Ectodermal cell (in vitro differentiated cells): ENCODE measurements around the gene ATXN7L1.

Experiments
- H3K27ac ChIP-seq: 2 replicates; pipeline ENCODE4 v1.7.0; 2013; ENCODE audit warnings: mild to moderate bottlenecking, low read depth, low read length; ENCODE audit not compliant: insufficient read depth, poor library complexity, severe bottlenecking
- H3K27me3 ChIP-seq: 2 replicates; pipeline ENCODE4 v1.7.0; 2013; ENCODE audit warnings: mild to moderate bottlenecking, low read length; ENCODE audit not compliant: insufficient read depth, control insufficient read depth, poor library complexity, severe bottlenecking
- H3K36me3 ChIP-seq: one replicate; pipeline ENCODE4 v1.7.0; 2013; ENCODE audit warnings: low read length; ENCODE audit not compliant: control insufficient read depth, insufficient read depth
- H3K4me1 ChIP-seq: one replicate; pipeline ENCODE4 v1.7.0; 2013; ENCODE audit warnings: low read length; ENCODE audit not compliant: control insufficient read depth, insufficient read depth
- H3K4me3 ChIP-seq: 2 replicates; pipeline ENCODE4 v1.7.0; 2013; ENCODE audit warnings: low read depth, low read length, control low read depth; ENCODE audit not compliant: insufficient read depth
- H3K9me3 ChIP-seq: 2 replicates; pipeline ENCODE4 v1.7.0; 2013; ENCODE audit warnings: mild to moderate bottlenecking, low read length, moderate library complexity; ENCODE audit not compliant: control insufficient read depth
- WGBS, 2 experiments: methylation state at CpG; one replicate each; pipeline ENCODE4 v1.1.7; 2013; ENCODE audit warnings: missing lambda C conversion rate in 2 of 2; 5-methylcytosine and 5-hydroxymethylcytosine counted together

The ATXN7L1 gene

GRCh38 chr7:105590793-105591192 is 285.6 kb downstream of the ATXN7L1 start:
- H3K27me3 ChIP-seq = no peaks in the 10 kb centered on the region
- WGBS, 2 experiments = 89 to 91% methylated on average over 5 of the region's 5 CpGs
- H3K4me1 ChIP-seq = no peaks in the 10 kb centered on the region
- no peaks in the 10 kb centered on the region for H3K36me3 ChIP-seq
- H3K4me3 ChIP-seq = no peak overlapping the region
- no peak overlapping the region for H3K27ac ChIP-seq
- H3K9me3 ChIP-seq = no peaks in the 10 kb centered on the region

GRCh38 chr7:105589356-105590077 is 286.9 kb downstream of the ATXN7L1 start:
- H3K9me3 ChIP-seq = no peaks in the 10 kb centered on the region
- WGBS, 2 experiments = 53% methylated on average over 6 of the region's 6 CpGs

GRCh38 chr7:105587909-105588635 is 288.3 kb downstream of the ATXN7L1 start:
- no peak overlapping the region for H3K27ac ChIP-seq
- no peaks in the 10 kb centered on the region for H3K36me3 ChIP-seq
- H3K4me3 ChIP-seq = no peak overlapping the region
- H3K4me1 ChIP-seq = no peaks in the 10 kb centered on the region
- 82 to 84% methylated on average over 12 of the region's 12 CpGs for WGBS, 2 experiments
- H3K27me3 ChIP-seq = no peaks in the 10 kb centered on the region
- no peaks in the 10 kb centered on the region for H3K9me3 ChIP-seq

More at GRCh38 chr7:105589356-105590077, 286.9 kb downstream of the ATXN7L1 start:
- no peak overlapping the region for H3K27ac ChIP-seq
- no peak overlapping the region for H3K4me3 ChIP-seq
- H3K36me3 ChIP-seq = no peaks in the 10 kb centered on the region
- H3K27me3 ChIP-seq = no peaks in the 10 kb centered on the region
- no peaks in the 10 kb centered on the region for H3K4me1 ChIP-seq

- Histone ChIP-seq H3K4me1 (no peaks in the 10 kb centered on the region), H3K4me3 (no peak overlapping the region), H3K36me3 (no peaks in the 10 kb centered on the region), H3K27me3 (no peaks in the 10 kb centered on the region), H3K27ac (no peak overlapping the region), H3K9me3 (no peaks in the 10 kb centered on the region)
- WGBS, 2 experiments = 100% methylated on average over 1 of the region's 2 CpGs; no CpG with 5 or more reads in 1 of the 2 experiments
These were observed 290.4 kb downstream of the ATXN7L1 start for GRCh38 chr7:105585850-105586500.

- Histone ChIP-seq H3K36me3 (no peaks in the 10 kb centered on the region), H3K9me3 (no peaks in the 10 kb centered on the region), H3K4me1 (no peaks in the 10 kb centered on the region), H3K4me3 (no peak overlapping the region), H3K27ac (no peak overlapping the region), H3K27me3 (no peaks in the 10 kb centered on the region)
- 93 to 94% methylated on average over 5 of the region's 5 CpGs for whole genome bisulfite sequencing, 2 experiments
These were observed 292.2 kb downstream of the ATXN7L1 start for GRCh38 chr7:105584165-105584564.

GRCh38 chr7:105583061-105583460 is 293.3 kb downstream of the ATXN7L1 start:
- Histone ChIP-seq H3K27me3 (no peaks in the 10 kb centered on the region), H3K4me3 (no peak overlapping the region), H3K4me1 (no peaks in the 10 kb centered on the region), H3K36me3 (no peaks in the 10 kb centered on the region), H3K9me3 (no peaks in the 10 kb centered on the region), H3K27ac (no peak overlapping the region)
- WGBS, 2 experiments = 90 to 91% methylated on average over 39 of the region's 39 CpGs

GRCh38 chr7:105581066-105581811 is 295.2 kb downstream of the ATXN7L1 start, which contains the start of gene EFCAB10:
Gene EFCAB10 (minus strand): TSS chr7:105581493. CDS start chr7:105581463, 30 bp downstream.
- Histone ChIP-seq H3K27ac (no peak within 1 kb of the TSS), H3K9me3 (no peaks in the 10 kb centered on the region), H3K27me3 (no peaks in the 10 kb centered on the region), H3K4me3 (peak within 1 kb of the TSS; percentile 33), H3K36me3 (no peaks in the 10 kb centered on the region), H3K4me1 (no peaks in the 10 kb centered on the region)
- 15 to 17% methylated on average over 36 of the region's 36 CpGs for WGBS, 2 experiments

- Histone ChIP-seq H3K36me3 (no peaks in the 10 kb centered on the region), H3K9me3 (no peaks in the 10 kb centered on the region), H3K4me1 (no peaks in the 10 kb centered on the region), H3K27me3 (no peaks in the 10 kb centered on the region), H3K4me3 (no peak overlapping the region), H3K27ac (no peak overlapping the region)
- 83 to 85% methylated on average over 17 to 22 of the region's 22 CpGs for WGBS, 2 experiments
These were observed 296.2 kb downstream of the ATXN7L1 start for GRCh38 chr7:105580022-105580740.

GRCh38 chr7:105578496-105578895 is 297.9 kb downstream of the ATXN7L1 start:
- Histone ChIP-seq H3K9me3 (no peaks in the 10 kb centered on the region), H3K36me3 (no peaks in the 10 kb centered on the region), H3K4me1 (no peaks in the 10 kb centered on the region), H3K4me3 (no peak overlapping the region), H3K27ac (no peak overlapping the region), H3K27me3 (no peaks in the 10 kb centered on the region)
